Measurements from ENCODE around the gene EIF3L.

DNA sequence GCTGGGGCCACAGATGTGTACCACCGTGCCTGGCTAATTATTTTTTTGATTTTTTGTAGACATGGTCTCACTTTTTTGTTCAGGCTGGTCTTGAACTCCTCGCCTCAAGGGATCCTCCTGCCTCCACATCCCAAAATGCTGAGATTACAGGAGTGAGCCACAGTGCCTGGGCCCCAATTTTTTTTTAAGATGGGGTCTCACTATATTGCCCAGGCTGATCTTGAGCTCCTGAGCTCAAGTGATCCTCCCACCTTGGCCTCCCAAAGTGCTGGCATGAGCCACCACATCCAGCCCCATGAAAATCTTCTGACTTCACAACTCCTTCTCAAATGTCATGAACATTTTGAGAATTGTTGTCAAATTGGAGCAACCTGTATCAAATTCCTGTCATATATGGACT, 2.8 kb upstream of the EIF3L start:
- TF ChIP-seq, protein P1, sequence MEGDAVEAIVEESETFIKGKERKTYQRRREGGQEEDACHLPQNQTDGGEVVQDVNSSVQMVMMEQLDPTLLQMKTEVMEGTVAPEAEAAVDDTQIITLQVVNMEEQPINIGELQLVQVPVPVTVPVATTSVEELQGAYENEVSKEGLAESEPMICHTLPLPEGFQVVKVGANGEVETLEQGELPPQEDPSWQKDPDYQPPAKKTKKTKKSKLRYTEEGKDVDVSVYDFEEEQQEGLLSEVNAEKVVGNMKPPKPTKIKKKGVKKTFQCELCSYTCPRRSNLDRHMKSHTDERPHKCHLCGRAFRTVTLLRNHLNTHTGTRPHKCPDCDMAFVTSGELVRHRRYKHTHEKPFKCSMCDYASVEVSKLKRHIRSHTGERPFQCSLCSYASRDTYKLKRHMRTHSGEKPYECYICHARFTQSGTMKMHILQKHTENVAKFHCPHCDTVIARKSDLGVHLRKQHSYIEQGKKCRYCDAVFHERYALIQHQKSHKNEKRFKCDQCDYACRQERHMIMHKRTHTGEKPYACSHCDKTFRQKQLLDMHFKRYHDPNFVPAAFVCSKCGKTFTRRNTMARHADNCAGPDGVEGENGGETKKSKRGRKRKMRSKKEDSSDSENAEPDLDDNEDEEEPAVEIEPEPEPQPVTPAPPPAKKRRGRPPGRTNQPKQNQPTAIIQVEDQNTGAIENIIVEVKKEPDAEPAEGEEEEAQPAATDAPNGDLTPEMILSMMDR (conservative IDR thresholded peaks at IDR 0.05; ENCODE audit: low read depth, low read length), result no peak
- TF ChIP-seq EZH2 (IDR thresholded peaks at IDR 0.05; ENCODE audit: low read length, unreplicated experiment) (no peak), EZH2phosphoT487 (IDR thresholded peaks at IDR 0.05; ENCODE audit: borderline replicate concordance, low read length) (no peak)

Measured in PC-3 (cell line).